Uterus (tissue), 2 donors: ENCODE measurements around the gene DPH7.

Experiments used
- CTCF ChIP-seq, 4 experiments: fragments of 200-600 bp in 2 of 4; fragments of 450-650 bp in 2 of 4; sonication (generic) in 2 of 4; IDR thresholded peaks; one replicate each; pipeline ENCODE4 v1.5.1; 2016 to 2019; ENCODE audit warnings: antibody characterized with exemption in 4 of 4, mild to moderate bottlenecking in 2 of 4, moderate library complexity in 1 of 4
- POLR2A ChIP-seq, 2 donors: fragments of 450-650 bp; IDR thresholded peaks; one replicate each; pipeline ENCODE4 v1.6.1; 2016; ENCODE audit warnings: antibody characterized with exemption in 2 of 2, mild to moderate bottlenecking in 1 of 2, moderate library complexity in 1 of 2

DNA sequence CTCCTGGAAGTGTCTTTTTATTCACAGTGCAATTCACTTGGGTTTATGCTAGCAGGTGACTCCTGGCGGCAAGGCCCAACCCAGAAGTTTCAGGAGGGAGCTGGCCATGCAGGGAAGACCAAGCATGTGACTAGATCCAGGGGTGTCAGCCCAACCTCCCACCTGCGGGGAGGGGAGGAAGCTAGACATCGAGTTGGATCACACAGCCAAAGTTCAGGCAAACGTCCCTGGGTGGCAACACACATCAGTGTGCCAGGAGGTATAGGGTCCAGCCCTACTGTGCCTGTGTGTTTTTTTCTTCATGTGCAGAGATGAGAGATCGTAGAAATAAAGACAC lies 53.8 kb downstream of the DPH7 start:
- no peak for TF ChIP-seq CTCF (IDR thresholded peaks at IDR 0.05)
- TF ChIP-seq POLR2A (IDR thresholded peaks at IDR 0.05), result no peak
